ENCODE measurements around the gene CASP8.

The CASP8 gene

GRCh38 chr2:201255408-201256033, 4.8 kb upstream of the CASP8 start:
- ATAC-seq, result no peak
- no peak for TF ChIP-seq CSRNP3 (CRISPR knock-in tag; IDR thresholded peaks at IDR 0.05)
- TF ChIP-seq ZFP3 (CRISPR knock-in tag; IDR thresholded peaks at IDR 0.05), result no peak
- no peak for TF ChIP-seq PATZ1 (CRISPR knock-in tag; IDR thresholded peaks at IDR 0.05; ENCODE audit: borderline replicate concordance)
- no peak for TF ChIP-seq ESRRG (CRISPR knock-in tag; IDR thresholded peaks at IDR 0.05)
- TF ChIP-seq ZNF565 (CRISPR knock-in tag; conservative IDR thresholded peaks at IDR 0.05; ENCODE audit: low read depth), result no peak
- no peak for TF ChIP-seq TCF4 (CRISPR knock-in tag; IDR thresholded peaks at IDR 0.05; ENCODE audit: borderline replicate concordance)
- no peak for TF ChIP-seq PPARA (CRISPR knock-in tag; IDR thresholded peaks at IDR 0.05; ENCODE audit: borderline replicate concordance)
- no peak for TF ChIP-seq ARNTL (CRISPR knock-in tag; IDR thresholded peaks at IDR 0.05; ENCODE audit: borderline replicate concordance, low read depth)
- TF ChIP-seq GLIS3 (CRISPR knock-in tag; IDR thresholded peaks at IDR 0.05), result no peak
- TF ChIP-seq ZFP30 (CRISPR knock-in tag; IDR thresholded peaks at IDR 0.05), result no peak
- TF ChIP-seq ISL1 (CRISPR knock-in tag; IDR thresholded peaks at IDR 0.05), result no peak

- ATAC-seq, result no peak
Measured at GRCh38 chr2:201256082-201256481, 4.3 kb upstream of the CASP8 start.

More at GRCh38 chr2:201256082-201256481, 4.3 kb upstream of the CASP8 start:
- TF ChIP-seq CREB5 (CRISPR knock-in tag; IDR thresholded peaks at IDR 0.05; ENCODE audit: low read depth) (no peak), ZFP30 (CRISPR knock-in tag; IDR thresholded peaks at IDR 0.05) (no peak), OSR1 (CRISPR knock-in tag; IDR thresholded peaks at IDR 0.05) (no peak), TCF4 (CRISPR knock-in tag; IDR thresholded peaks at IDR 0.05; ENCODE audit: borderline replicate concordance) (no peak), POU6F1 (CRISPR knock-in tag; IDR thresholded peaks at IDR 0.05; ENCODE audit: borderline replicate concordance, low read depth) (no peak), ZNF70 (CRISPR knock-in tag; IDR thresholded peaks at IDR 0.05) (no peak), TOX (CRISPR knock-in tag; IDR thresholded peaks at IDR 0.05; ENCODE audit: borderline replicate concordance) (no peak), ZNF8 (CRISPR knock-in tag; IDR thresholded peaks at IDR 0.05) (no peak), RARB (CRISPR knock-in tag; IDR thresholded peaks at IDR 0.05) (no peak), GLIS3 (CRISPR knock-in tag; IDR thresholded peaks at IDR 0.05) (no peak), ZC3H10 (CRISPR knock-in tag; IDR thresholded peaks at IDR 0.05) (no peak), PPARA (CRISPR knock-in tag; IDR thresholded peaks at IDR 0.05; ENCODE audit: borderline replicate concordance) (no peak), PATZ1 (CRISPR knock-in tag; IDR thresholded peaks at IDR 0.05; ENCODE audit: borderline replicate concordance) (no peak), ESRRG (CRISPR knock-in tag; IDR thresholded peaks at IDR 0.05) (no peak), CSDC2 (CRISPR knock-in tag; IDR thresholded peaks at IDR 0.05) (no peak), ZNF565 (CRISPR knock-in tag; conservative IDR thresholded peaks at IDR 0.05; ENCODE audit: low read depth) (no peak)
